K562 (cell line): ENCODE measurements around the gene ECSCR. TPM values are rescaled to one million over a fixed set of nuclear protein-coding genes. Genes with fewer than 3 reads are reported as not detected.

Experiments used
- DACH1 ChIP-seq: fragments of 450-650 bp; IDR thresholded peaks from 2 replicates; pipeline ENCODE4 v1.6.1; 2018; ENCODE audit not compliant: partially characterized antibody
- FOXP4 ChIP-seq: sonication (generic); formaldehyde crosslinking; IDR thresholded peaks from 2 replicates; pipeline ENCODE4 v1.8.0; 2022; ENCODE audit warnings: mild to moderate bottlenecking, missing genetic modification reagents, borderline replicate concordance
- HBP1 ChIP-seq: fragments of 450-650 bp; formaldehyde crosslinking; IDR thresholded peaks from 2 replicates; pipeline ENCODE4 v1.4.0; 2022; ENCODE audit warnings: missing genetic modification characterization
- IRF9 ChIP-seq: fragments of 450-650 bp; IDR thresholded peaks from 2 replicates; pipeline ENCODE4 v1.6.1; 2016; ENCODE audit warnings: missing biosample characterization, missing genetic modification characterization
- PATZ1 ChIP-seq: fragments of 250-450 bp; sonication (Bioruptor Pico); IDR thresholded peaks from 2 replicates; pipeline ENCODE4 v1.5.0; 2020; ENCODE audit warnings: mild to moderate bottlenecking, borderline replicate concordance
- PKNOX1 ChIP-seq: fragments of 450-650 bp; IDR thresholded peaks from 2 replicates; pipeline ENCODE4 v1.6.1; 2016
- TFAP4 ChIP-seq: sonication (generic); formaldehyde crosslinking; IDR thresholded peaks from 2 replicates; pipeline ENCODE4 v1.8.0; 2022; ENCODE audit warnings: missing genetic modification reagents, mild to moderate bottlenecking, moderate library complexity, borderline replicate concordance
- TRIM25 ChIP-seq: fragments of 450-650 bp; IDR thresholded peaks from 2 replicates; pipeline ENCODE4 v1.7.0; 2016; ENCODE audit warnings: borderline replicate concordance
- ZBED1 ChIP-seq: IDR thresholded peaks from 2 replicates; pipeline ENCODE4 v1.6.1; 2014
- ZBTB17 ChIP-seq: fragments of 450-650 bp; formaldehyde crosslinking; IDR thresholded peaks from 2 replicates; pipeline ENCODE4 v1.4.0; 2020; ENCODE audit warnings: mild to moderate bottlenecking
- ZNF780A ChIP-seq: fragments of 250-450 bp; sonication (Bioruptor Pico); IDR thresholded peaks from 2 replicates; pipeline ENCODE4 v1.5.0; 2021; ENCODE audit warnings: mild to moderate bottlenecking
- polyA plus RNA-seq, 8 experiments: library from polyadenylated mRNA; depleted of rRNA in 4 of 8; stranded (reverse) in 5 of 8; unstranded in 3 of 8; fragments of >200 nt; fragmentation: Nextera tagmentation in 2 of 8; fragmentation: Illumina TruSeq in 1 of 8; extraction: Ambion mirVana in 2 of 8; extraction: Trizol in 1 of 8; gene quantifications; 2 replicates each; pipeline versions ENCODE4 v1.2.1 to v1.2.3, GENCODE V29; 2011 to 2014; ENCODE audit warnings: inconsistent platforms in 1 of 8, missing spikeins in 1 of 8
- total RNA-seq, 7 experiments: library from RNA; depleted of rRNA in 6 of 7; stranded (reverse); fragments of >200 nt in 6 of 7; fragmentation: Illumina TruSeq in 2 of 7; extraction: Trizol in 2 of 7; gene quantifications; 2 replicates each; pipeline versions ENCODE4 v1.2.1 to v1.2.3, GENCODE V29; 2011 to 2021; ENCODE audit warnings: low replicate concordance in 1 of 7

Gene ECSCR
- total and polyA plus RNA-seq, 9 of the 15 experiments (the other 6 are each of a cell fraction or from before 2014, with no cell fraction given) = 0.10 to 0.25 (median 0.13) TPM; not detected in 6

- no peak for TF ChIP-seq HBP1
- 0 out of 2 replicates have a peak, but pooled peaks have one; percentile 52 for TF ChIP-seq FOXP4 (CRISPR knock-in tag)
- no peak for TF ChIP-seq ZNF780A
- no peak for TF ChIP-seq ZBTB17 (CRISPR knock-in tag)
- TF ChIP-seq PATZ1 (CRISPR knock-in tag) = no peak
- TF ChIP-seq TRIM25 = no peak
- no peak for TF ChIP-seq IRF9
- no peak for TF ChIP-seq ZBED1
- TF ChIP-seq DACH1 = no peak
- TF ChIP-seq PKNOX1 = peak; percentile 81
- no peak for TF ChIP-seq TFAP4
Observed at GRCh38 chr5:139438707-139439012, 23.9 kb downstream of the ECSCR start (continued).
